HTR-8/SVneo (cell line): ENCODE data around the gene DCLRE1A.
"Not testable (repeated sequence)": the region's sequence is repeated elsewhere in the genome, so short reads cannot be mapped to it uniquely, and the experiment has no call there.

Source experiments
- DNase-seq: peaks from one replicate; pipeline ENCODE4 v3.0.0; 2011; ENCODE audit warnings: low spot score, mixed read lengths; ENCODE audit not compliant: insufficient read length
- FAIRE-seq: peaks from 2 replicates; lab custom pipeline; 2011; peaks lifted over from hg19 to GRCh38; lab: Jason Lieb, UNC

The DCLRE1A gene

DNA sequence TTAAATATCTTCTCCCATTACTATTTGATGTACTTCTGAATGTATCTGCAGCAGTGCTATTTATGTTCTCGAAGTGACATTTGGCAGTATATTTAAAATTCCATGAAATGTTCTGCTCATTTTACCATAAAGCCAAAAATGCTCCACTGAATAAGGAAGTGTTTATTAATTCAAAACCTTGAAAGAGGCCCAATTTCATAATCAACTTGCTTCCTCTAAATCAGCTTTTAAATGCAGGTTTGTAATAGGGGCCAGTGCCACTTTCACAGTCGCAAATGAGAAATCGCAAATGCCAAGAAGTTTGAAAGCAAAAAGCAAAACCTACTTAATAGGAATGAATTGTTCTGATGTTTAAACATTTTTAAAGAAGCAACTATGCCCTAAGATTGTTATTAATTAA lies 12.0 kb upstream of the DCLRE1A start:
- FAIRE-seq (no peak), DNase-seq (no peak)

- DNase-seq (no peak), FAIRE-seq (no peak)
Observed at GRCh38 chr10:113859261-113859660, 5.4 kb upstream of the DCLRE1A start.

DNA sequence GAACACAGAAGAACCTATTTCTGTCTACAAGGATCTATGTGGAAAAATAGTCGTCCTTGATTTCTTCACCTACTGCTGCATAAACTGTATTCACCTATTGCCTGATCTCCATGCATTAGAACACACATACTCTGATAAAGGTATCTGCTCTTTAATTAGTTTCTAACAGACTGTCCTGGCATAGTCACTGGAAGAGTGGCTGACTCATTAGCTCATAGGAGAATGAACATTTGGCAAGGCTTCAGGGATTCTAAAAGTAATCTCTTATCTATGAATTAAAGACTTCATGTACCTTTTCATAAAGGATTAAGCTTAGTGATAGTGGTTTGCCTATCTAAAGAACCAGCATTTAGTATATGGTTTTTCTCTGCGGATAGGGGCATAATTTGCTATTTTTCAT lies 4.7 kb upstream of the DCLRE1A start:
- no peak for FAIRE-seq
- no peak for DNase-seq

GRCh38 chr10:113857210-113857609 lies 3.3 kb upstream of the DCLRE1A start:
- FAIRE-seq, result no peak
- DNase-seq, result no peak

GRCh38 chr10:113856563-113856962 lies 2.7 kb upstream of the DCLRE1A start:
- DNase-seq (no peak), FAIRE-seq (no peak)

- FAIRE-seq (no peak), DNase-seq (peak; percentile 32)
Observed at GRCh38 chr10:113854761-113855588, 1.1 kb upstream of the DCLRE1A start.

DNA sequence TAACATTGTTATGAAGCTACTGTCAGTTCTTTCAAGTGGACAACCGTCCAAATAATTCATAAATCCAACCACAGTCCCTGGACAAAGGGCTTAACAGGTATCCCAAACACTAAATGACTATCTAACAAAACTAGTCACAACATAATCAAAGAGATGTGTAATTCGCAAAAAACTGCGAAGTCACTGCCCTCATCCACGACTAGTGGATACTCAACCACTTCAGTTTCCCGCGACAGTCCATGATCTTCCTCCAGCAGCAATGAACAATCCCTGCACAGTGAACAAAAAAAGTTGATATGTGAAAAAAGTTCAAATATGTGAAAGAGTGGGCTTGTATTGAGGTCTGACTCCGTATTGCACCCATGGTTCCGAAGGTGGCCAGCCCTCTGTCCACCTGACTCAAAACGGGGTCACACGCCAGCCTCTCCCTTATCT lies 287 bp downstream of the DCLRE1A start:
- FAIRE-seq, result no peak
- no peak for DNase-seq

GRCh38 chr10:113849946-113850345 lies 3.9 kb downstream of the DCLRE1A start:
- DNase-seq (no peak), FAIRE-seq (no peak)

GRCh38 chr10:113849140-113849803 lies 4.6 kb downstream of the DCLRE1A start:
- DNase-seq (no peak), FAIRE-seq (no peak)

- DNase-seq (no peak), FAIRE-seq (no peak)
Observed at GRCh38 chr10:113846036-113846435, 7.8 kb downstream of the DCLRE1A start.

- FAIRE-seq (no peak), DNase-seq (no peak)
Observed at GRCh38 chr10:113843972-113844485, 9.9 kb downstream of the DCLRE1A start.

DNA sequence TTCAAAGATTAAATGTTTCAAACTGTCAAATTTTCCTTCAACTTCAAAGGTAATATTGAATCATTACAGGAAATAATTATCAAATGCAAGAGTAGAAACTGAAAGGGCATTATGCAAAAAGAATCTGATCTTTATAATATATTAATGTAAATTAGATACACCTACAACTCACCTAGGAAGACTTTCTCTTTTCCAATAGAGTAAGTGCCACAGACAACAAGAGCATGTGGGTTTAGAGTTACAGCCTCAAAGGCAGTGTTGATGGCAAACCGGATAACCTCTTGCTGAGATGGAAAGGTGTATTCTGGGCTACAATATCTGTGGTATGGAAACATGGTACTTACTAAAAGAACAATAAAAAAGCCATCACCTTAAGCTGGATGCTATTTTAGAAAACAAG lies 11.7 kb downstream of the DCLRE1A start:
- FAIRE-seq, result no peak
- DNase-seq, result no peak

GRCh38 chr10:113828567-113828966 lies 25.3 kb downstream of the DCLRE1A start:
- not testable (repeated sequence) for DNase-seq, FAIRE-seq

DNA sequence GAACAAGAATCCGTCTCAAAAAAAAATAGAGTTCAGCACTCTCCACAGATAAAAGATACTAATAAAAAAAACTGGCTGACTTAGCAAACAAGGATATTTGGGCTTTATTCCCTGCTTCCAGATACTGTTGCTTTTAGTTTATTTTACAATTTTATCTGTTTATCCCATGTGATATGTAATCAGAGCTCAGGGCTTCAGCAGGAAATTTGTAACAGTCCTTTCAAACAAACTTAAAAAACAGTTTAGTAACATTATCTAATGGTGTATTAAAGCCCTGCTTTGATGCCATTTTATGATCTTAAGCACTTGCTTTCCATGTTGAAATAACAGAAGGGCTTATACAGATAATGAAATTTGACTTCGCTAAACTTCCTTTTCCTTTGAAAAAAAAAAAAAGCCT lies 28.1 kb downstream of the DCLRE1A start:
- no peak for FAIRE-seq
- no peak for DNase-seq

DNA sequence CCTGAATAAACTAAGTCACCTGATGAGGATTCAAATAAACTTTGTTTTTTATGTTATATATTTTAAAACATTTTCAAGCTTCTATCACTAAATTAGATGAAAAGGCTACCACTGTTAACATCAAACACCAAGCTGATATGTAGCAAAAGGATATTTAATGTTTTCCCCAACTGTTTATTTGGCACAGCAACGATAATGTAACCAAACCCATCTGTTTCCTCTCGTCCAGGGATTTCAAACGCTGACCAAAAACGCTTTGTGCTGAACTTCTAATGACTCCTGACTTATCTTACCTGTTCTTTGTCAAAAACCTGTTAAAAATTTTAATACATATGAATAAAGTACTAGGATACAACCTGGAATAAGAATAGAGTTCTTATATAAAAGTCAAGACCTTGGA lies 30.5 kb downstream of the DCLRE1A start:
- no peak for FAIRE-seq

DNA sequence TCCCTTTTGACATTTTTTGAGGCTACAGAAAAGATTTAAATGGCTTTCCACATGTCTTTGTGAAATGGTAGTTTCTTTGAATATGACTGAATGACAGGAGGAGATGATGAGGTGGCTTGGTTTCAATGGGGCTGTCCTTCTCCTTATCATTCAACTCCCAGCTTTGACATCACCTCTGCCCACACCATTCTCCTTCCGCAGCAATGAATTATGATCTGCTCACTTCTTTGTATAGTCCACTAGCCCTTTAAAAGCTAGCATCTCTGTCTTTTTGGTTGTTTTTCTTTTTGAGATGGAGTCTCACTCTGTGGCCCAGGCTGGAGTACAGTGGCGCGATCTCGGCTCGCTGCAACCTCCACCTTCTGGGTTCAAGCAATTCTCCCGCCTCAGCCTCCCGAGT lies 31.7 kb downstream of the DCLRE1A start:
- no peak for FAIRE-seq
- no peak for DNase-seq

More for the DNA sequence above, 30.5 kb downstream of the DCLRE1A start:
- no peak for DNase-seq

DNA sequence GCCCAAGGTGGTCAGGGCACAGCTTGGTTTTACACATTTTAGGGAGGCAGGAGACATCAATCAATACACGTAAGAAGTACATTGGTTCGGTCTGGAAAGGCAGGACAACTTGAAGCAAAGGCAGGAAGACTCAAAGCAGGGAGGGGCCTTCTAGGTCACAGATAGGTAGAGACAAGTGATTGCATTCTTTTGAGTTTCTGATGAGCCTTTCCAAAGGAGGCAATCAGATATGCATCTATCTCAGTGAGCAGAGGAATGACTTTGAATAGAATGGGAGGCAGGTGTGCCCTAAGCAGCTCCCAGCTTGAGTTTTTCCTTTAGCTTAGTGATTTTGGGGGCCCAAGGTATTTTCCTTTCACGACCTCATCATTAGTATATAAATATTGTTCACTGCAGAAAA lies 32.6 kb downstream of the DCLRE1A start:
- DNase-seq, FAIRE-seq: not testable (repeated sequence)

- DNase-seq (no peak), FAIRE-seq (no peak)
Observed at GRCh38 chr10:113820507-113820906, 33.4 kb downstream of the DCLRE1A start.

GRCh38 chr10:113819989-113820388 lies 33.9 kb downstream of the DCLRE1A start:
- FAIRE-seq (no peak), DNase-seq (no peak)

DNA sequence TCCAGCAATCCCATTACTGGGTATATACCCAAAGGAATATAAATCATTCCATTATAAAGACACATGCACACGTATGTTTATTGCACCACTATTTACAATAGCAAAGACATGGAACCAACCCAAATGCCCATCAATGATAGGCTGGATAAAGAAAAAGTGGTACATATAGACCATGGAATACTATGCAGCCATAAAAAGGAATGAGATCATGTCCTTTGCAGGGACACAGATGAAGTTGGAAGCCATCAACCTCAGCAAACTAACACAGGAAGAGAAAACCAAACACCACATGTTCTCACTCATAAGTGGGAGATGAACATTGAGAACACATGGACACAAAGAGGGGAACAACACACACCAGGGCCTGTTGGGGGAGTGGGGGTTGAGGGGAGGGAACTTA lies 39.2 kb downstream of the DCLRE1A start:
- DNase-seq, FAIRE-seq: not testable (repeated sequence)

DNA sequence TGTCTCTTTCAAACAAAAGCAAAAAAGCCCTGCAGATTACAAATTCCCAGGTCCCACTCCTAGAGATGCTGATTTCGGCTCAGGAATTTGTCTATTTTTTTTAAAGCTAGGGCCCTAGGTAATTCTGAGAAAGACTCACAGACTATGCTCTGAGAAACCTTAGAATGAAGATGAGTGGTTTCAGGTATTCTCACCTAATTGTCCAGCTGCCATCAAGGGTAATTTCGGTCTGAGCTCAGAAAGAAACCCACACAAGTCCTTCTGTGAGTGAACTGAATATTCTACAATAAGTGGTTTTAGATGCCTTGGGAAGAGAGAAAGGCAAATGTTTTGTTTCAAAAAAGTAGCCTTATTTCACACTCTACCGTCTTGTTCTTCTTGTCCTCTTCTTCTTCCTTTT lies 45.7 kb downstream of the DCLRE1A start:
- no peak for FAIRE-seq
- no peak for DNase-seq
